ENCODE measurements around the gene PRSS38.

- no peak for TF ChIP-seq CTCF (conservative IDR thresholded peaks at IDR 0.05 in 1 of 2, IDR thresholded peaks at IDR 0.05 in 1 of 2; ENCODE audit: low read depth in 1 of 2, low read length in 2 of 2)
- no peak for TF ChIP-seq EZH2 (IDR thresholded peaks at IDR 0.05; ENCODE audit: low read length, missing control alignments)
These were observed 68.3 kb downstream of the PRSS38 start for GRCh38 chr1:227883641-227884301.

All from fibroblast of lung (primary cell).